ENCODE results near the gene ITIH4.

DNA sequence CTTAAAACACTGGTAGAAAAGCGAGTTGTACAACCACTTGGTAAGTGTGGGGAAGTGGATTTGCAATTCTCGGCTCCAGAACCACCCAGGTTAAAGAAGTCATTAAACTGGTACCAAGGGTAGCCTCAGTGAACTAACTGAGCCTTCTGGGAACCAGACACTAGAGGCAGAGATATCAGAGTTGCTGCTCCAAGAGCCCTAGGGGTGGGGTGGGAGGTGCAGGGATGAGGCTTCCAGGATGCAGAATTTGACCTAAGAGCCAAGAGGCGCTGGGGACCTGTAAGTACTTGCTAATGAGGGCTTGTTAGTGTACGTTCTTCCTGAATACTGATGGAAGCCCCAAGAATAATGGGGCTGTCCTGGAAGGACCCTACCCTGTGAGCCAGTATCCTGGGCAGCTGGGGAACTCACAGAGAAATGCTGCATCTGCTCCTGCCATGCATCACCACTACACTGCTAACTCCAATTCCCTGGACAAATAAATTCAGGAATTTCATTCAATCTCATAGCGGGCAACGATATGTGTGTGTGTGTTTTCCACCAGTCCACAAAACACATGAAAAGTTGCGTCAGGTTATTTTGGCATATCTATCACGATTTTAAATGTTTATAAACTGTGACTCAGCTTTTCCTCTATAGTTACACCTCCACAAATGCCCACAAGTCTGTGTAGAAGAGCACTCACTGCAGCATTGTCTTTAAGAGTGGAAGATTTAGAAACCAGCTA, 43.1 kb upstream of the ITIH4 start:
- no peak for TF ChIP-seq POLR2AphosphoS5 (IDR thresholded peaks at IDR 0.05)
- TF ChIP-seq, protein P1, sequence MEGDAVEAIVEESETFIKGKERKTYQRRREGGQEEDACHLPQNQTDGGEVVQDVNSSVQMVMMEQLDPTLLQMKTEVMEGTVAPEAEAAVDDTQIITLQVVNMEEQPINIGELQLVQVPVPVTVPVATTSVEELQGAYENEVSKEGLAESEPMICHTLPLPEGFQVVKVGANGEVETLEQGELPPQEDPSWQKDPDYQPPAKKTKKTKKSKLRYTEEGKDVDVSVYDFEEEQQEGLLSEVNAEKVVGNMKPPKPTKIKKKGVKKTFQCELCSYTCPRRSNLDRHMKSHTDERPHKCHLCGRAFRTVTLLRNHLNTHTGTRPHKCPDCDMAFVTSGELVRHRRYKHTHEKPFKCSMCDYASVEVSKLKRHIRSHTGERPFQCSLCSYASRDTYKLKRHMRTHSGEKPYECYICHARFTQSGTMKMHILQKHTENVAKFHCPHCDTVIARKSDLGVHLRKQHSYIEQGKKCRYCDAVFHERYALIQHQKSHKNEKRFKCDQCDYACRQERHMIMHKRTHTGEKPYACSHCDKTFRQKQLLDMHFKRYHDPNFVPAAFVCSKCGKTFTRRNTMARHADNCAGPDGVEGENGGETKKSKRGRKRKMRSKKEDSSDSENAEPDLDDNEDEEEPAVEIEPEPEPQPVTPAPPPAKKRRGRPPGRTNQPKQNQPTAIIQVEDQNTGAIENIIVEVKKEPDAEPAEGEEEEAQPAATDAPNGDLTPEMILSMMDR (IDR thresholded peaks at IDR 0.05) = no peak
- TF ChIP-seq POLR2A (IDR thresholded peaks at IDR 0.05) = no peak
